Lower lobe of right lung (tissue), 2 donors: Measurements from ENCODE around the gene AOPEP. TPM values are rescaled to one million over a fixed set of nuclear protein-coding genes. Genes with fewer than 3 reads are reported as not detected.

Experiments
- ATAC-seq, 2 donors: fragments of 200-7000 bp; cut with Tn5 transposase; one replicate each; pipeline ENCODE4 v1.9.1; 2020 to 2022; ENCODE audit warnings: mild to moderate bottlenecking in 2 of 2, moderate library complexity in 2 of 2
- DNase-seq: peaks from one replicate; pipeline ENCODE4 v3.0.0-alpha.2; 2020
- H3K27ac ChIP-seq: fragments of 200-600 bp; one replicate; pipeline ENCODE4 v1.8.0; 2022
- H3K27me3 ChIP-seq: fragments of 200-600 bp; one replicate; pipeline ENCODE4 v1.8.0; 2022; ENCODE audit warnings: low read depth
- H3K36me3 ChIP-seq: fragments of 200-600 bp; one replicate; pipeline ENCODE4 v1.8.0; 2022; ENCODE audit warnings: mild to moderate bottlenecking
- H3K4me1 ChIP-seq: fragments of 200-600 bp; one replicate; pipeline ENCODE4 v1.8.0; 2022
- H3K4me3 ChIP-seq: fragments of 200-600 bp; one replicate; pipeline ENCODE4 v1.8.0; 2022; ENCODE audit warnings: mild to moderate bottlenecking
- H3K9me3 ChIP-seq: fragments of 200-600 bp; one replicate; pipeline ENCODE4 v1.8.0; 2022
- CTCF ChIP-seq: fragments of 200-600 bp; IDR thresholded peaks from one replicate; pipeline ENCODE4 v1.8.0; 2022; ENCODE audit warnings: antibody characterized with exemption, mild to moderate bottlenecking
- intact Hi-C: fragments of 100-400 bp; cut with DNase I; formaldehyde crosslinking; loops from one replicate; pipeline ENCODE4 v1.11.0; 2022
- total RNA-seq: library from RNA; stranded (reverse); fragmentation: NEBNext Ultra II Directional; extraction: Animal tissue kit (Norgen Biotek cat#: 25700); gene quantifications from one replicate; pipeline ENCODE4 v1.2.1, GENCODE V29; 2021
- donor health status: DM: no; HTN: yes; CAD: no; lungs with severe emphysema.

The AOPEP gene
- total RNA-seq, 1 donor from 2014 or later: 63.7 TPM

- TF ChIP-seq CTCF: no peak
- intact Hi-C loops: no loop called here
- Histone ChIP-seq H3K4me1 (peaks cover 89% of the 10 kb centered on the region), H3K9me3 (no peaks in the 10 kb centered on the region), H3K27me3 (no peaks in the 10 kb centered on the region), H3K4me3 (no peak overlapping the region), H3K27ac (peak overlapping the region; percentile 73), H3K36me3 (peaks cover 12% of the 10 kb centered on the region)
- ATAC-seq (no peak), DNase-seq (no peak)
These were observed 299.6 kb downstream of the AOPEP start for GRCh38 chr9:95026148-95026524.

- no peak for TF ChIP-seq CTCF
- intact Hi-C loops: no loop called here
- Histone ChIP-seq H3K9me3 (no peaks in the 10 kb centered on the region), H3K27me3 (no peaks in the 10 kb centered on the region), H3K4me3 (no peak overlapping the region), H3K4me1 (peaks cover 93% of the 10 kb centered on the region), H3K36me3 (peaks cover 4% of the 10 kb centered on the region), H3K27ac (peak overlapping the region; percentile 37)
- peak; percentile 66 to 81 for ATAC-seq
- peak; percentile 51 for DNase-seq
These were observed 301.7 kb downstream of the AOPEP start for GRCh38 chr9:95027914-95028852.

GRCh38 chr9:95028853-95029219 is 302.3 kb downstream of the AOPEP start:
- H3K4me3 ChIP-seq: no peak overlapping the region
- no peak for TF ChIP-seq CTCF
- H3K9me3 ChIP-seq: no peaks in the 10 kb centered on the region
- intact Hi-C loops: no loop called here
- DNase-seq (no peak), ATAC-seq (no peak)
- no peaks in the 10 kb centered on the region for H3K27me3 ChIP-seq
- peaks cover 4% of the 10 kb centered on the region for H3K36me3 ChIP-seq
- peaks cover 90% of the 10 kb centered on the region for H3K4me1 ChIP-seq
- peak overlapping the region; percentile 37 for H3K27ac ChIP-seq

GRCh38 chr9:95029288-95029687 is 302.8 kb downstream of the AOPEP start:
- no peak for TF ChIP-seq CTCF
- no peak for ATAC-seq
- Histone ChIP-seq H3K4me3 (no peak overlapping the region), H3K27ac (peak overlapping the region; percentile 37), H3K36me3 (peaks cover 4% of the 10 kb centered on the region), H3K27me3 (no peaks in the 10 kb centered on the region), H3K9me3 (no peaks in the 10 kb centered on the region), H3K4me1 (peaks cover 86% of the 10 kb centered on the region)
- no peak for DNase-seq
- intact Hi-C loops: no loop called here

- no peaks in the 10 kb centered on the region for H3K9me3 ChIP-seq
- ATAC-seq (no peak), DNase-seq (no peak)
- intact Hi-C loops: no loop called here
- no peak for TF ChIP-seq CTCF
- H3K27ac ChIP-seq: no peak overlapping the region
- H3K4me1 ChIP-seq: peaks cover 81% of the 10 kb centered on the region
- H3K27me3 ChIP-seq: no peaks in the 10 kb centered on the region
- H3K36me3 ChIP-seq: peaks cover 4% of the 10 kb centered on the region
- no peak overlapping the region for H3K4me3 ChIP-seq
These were observed 303.2 kb downstream of the AOPEP start for GRCh38 chr9:95029720-95030119.
